HK-2 (cell line): ENCODE measurements around the gene P2RY13.
A peak's percentile ranks its signal among the peaks of the same experiment; 100 is the strongest.

Experiments used
- DNase-seq: peaks from one replicate; pipeline ENCODE4 v3.0.0-alpha.2; 2018; ENCODE audit not compliant: unreplicated experiment

The P2RY13 gene

DNA sequence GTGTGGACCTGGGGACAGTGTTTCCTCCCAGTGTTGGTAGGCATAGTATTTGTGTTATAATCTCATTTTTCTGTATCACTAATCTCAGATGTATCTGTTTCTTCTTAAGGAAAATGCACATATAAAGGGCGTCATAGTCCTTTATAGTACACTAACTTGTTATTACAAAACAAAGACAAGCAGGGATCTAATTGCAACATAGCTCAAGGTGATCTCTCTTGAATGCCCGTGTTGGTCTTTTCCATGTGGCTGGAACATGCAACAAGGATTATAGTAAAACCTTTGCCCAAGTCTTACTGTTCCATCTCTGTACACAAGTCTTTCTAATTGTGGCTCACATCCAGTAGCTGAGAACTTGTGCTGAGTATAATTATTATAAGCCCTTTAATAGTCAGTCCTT lies 9.2 kb downstream of the P2RY13 start:
- DNase-seq = no peak

DNA sequence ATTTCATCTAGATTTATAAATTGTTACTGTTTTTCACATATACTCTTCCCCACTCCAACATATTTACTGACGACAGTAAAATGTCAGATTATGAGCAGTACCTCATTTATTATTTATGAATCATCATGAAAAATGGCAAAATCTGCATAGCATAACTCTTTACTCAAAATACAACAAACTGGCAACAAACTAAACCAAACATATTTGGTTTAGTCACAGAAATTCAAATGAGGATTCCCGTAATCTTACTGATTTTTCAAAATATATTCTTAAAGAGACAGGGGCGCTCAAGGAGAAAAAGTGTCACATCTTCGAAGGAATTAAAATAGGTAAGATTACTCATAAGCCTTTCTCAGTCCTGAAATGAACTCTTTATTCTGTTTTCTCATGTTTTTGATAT lies 9.7 kb downstream of the P2RY13 start:
- no peak for DNase-seq

GRCh38 chr3:151318991-151319390 lies 10.4 kb downstream of the P2RY13 start:
- DNase-seq = no peak

DNA sequence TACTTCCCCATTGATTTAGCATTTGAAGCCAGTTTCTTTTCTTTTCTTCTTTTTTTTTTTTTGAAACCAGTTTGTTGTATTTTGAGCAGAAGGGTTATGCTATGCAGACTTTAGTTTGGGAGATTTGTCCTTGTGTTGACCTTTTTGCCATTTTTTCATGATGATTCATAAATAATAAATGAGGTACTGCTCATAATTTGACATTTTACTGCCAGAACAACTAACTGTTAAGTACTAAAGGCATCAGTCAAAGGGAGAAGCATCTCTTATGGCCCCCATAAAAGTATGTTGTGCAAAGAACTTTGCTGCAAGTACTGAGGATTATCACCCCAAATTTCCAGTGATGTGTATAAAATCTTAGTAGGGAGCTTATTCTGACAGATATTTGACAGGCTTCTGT lies 11.0 kb downstream of the P2RY13 start:
- DNase-seq = no peak

- DNase-seq = peak; percentile 26
Observed at GRCh38 chr3:151316267-151316991, 12.9 kb downstream of the P2RY13 start, which contains the start of gene GPR87. GPR87 (minus strand) TSS chr3:151316820; CDS start chr3:151300100, 16,720 bp downstream.

GRCh38 chr3:151315846-151316245 lies 13.5 kb downstream of the P2RY13 start:
- no peak for DNase-seq

DNA sequence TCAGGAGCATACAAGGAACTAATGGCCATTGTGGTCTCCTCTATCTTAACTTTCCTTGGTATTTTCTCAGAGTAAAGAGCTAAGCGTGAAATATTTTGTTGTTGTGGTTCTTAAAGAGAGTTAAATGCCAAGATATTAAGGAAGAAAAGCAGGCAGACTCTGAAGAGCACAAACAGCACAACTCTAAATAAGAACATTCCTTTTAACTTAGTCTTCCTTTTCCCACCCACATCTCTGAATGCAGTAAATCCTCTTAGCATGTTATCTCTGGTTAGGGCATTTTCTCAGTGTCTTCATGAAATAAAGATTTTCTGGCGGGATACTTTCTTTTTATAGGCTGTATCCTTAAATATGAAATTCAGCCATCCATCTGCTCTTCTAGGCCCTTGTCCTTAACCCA lies 14.2 kb downstream of the P2RY13 start:
- no peak for DNase-seq

DNA sequence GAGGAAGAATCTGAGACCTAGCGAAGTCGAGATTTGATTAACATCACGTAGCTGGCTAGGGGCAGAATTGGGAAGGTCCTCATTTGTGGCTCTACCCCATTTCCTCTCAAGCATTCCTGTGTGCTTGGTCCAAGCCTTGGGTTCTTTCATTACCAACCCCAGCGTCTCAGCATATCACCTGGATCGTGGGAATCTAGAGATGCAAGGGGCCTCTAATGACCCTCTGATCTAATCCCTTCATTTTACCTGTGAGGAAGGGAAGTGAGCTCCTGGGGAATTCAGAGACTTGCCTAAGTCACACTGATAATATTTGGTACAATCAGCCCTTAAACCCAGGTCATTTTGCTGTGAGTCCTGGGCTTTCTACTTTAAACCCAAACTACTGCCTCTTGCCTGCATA lies 14.8 kb downstream of the P2RY13 start:
- DNase-seq = no peak

GRCh38 chr3:151314137-151314536 lies 15.2 kb downstream of the P2RY13 start:
- DNase-seq = no peak

- no peak for DNase-seq
Observed at GRCh38 chr3:151312972-151313371, 16.4 kb downstream of the P2RY13 start.

DNA sequence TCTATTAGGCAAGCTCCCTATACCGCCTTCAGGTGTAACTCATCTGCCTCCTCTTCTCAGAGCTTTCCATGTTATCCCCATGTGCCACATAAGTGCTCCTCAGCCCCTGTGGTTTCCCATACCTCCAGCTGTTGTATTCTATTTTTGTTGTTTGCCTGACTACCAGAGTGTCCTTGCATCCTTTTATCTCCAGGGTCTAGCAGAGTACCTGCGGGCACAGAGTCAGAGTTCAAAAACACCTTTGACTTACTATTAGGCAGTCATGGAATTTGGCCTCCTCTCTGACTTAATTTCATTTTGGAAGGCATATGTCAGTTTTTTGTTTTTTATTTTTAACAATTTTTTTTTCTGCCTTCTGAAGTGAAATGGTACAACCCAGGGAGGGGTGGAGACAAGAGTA lies 19.8 kb downstream of the P2RY13 start:
- DNase-seq = no peak

GRCh38 chr3:151307583-151308488 lies 21.5 kb downstream of the P2RY13 start:
- no peak for DNase-seq

DNA sequence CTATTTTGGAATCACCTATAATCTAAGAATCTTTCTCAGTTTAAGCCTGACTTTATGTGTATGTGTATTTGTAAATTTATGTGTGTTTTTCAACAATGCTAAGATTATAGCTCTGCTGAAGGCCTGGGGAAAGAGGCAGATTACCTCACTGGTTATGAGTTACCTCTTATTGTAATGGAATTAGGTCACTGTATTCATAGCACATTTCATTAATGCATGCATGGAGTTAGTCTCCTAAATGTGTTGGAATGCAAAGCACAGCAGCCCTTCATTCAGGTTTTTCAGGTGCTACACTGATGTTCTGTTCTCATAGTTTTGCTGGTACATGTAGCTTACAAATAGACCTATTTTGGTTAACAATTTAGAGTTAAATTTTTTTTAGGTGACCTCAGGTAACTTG lies 22.2 kb downstream of the P2RY13 start:
- no peak for DNase-seq

DNA sequence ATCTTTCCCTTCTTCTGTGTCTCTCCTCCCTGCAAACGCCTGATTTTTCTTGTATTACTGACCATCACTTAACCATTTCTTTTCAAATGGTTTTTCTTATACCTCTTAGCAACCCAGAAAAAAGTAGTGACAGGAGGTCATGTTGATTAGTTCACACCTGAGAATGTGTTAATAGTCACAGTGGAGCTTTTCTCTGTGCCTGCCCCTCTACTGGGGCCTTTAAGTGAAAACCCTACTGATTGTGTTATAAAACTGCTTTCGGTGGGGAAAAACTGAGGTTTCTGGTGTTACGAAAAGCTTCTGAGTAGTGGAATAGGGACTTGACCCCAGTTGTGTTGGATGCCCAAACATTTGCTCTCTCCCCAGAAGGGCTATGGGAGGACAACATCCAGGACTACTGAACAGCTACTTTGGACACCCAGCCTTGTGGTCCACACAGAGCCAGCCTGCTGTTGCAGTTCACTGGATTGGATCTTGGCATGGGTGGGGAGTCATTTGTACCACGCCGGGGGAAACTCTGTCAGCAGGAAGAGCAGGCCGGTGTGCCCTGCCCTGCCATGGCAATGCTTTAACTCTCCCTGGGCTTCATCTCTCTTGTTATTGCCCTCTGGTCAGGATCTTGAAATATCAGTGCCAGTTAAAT lies 23.1 kb downstream of the P2RY13 start:
- DNase-seq = no peak

DNA sequence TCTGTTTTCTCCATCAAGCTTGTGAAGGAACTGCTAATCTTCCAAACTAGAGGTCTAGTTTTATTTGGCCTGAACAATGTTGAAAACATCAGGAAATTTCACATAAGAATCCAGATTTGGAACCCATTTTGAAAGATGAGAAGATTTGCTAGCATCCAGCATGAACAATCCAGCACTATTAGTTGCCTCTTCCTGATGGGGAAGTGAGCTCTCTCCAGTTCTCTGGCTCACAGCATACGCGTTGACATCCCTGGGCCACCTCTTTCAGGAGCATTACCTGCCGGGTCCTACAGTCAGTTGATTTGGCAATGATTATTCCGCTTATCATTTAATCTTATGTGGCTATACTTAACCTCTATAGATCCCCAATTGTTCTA lies 23.6 kb downstream of the P2RY13 start:
- DNase-seq = no peak

DNA sequence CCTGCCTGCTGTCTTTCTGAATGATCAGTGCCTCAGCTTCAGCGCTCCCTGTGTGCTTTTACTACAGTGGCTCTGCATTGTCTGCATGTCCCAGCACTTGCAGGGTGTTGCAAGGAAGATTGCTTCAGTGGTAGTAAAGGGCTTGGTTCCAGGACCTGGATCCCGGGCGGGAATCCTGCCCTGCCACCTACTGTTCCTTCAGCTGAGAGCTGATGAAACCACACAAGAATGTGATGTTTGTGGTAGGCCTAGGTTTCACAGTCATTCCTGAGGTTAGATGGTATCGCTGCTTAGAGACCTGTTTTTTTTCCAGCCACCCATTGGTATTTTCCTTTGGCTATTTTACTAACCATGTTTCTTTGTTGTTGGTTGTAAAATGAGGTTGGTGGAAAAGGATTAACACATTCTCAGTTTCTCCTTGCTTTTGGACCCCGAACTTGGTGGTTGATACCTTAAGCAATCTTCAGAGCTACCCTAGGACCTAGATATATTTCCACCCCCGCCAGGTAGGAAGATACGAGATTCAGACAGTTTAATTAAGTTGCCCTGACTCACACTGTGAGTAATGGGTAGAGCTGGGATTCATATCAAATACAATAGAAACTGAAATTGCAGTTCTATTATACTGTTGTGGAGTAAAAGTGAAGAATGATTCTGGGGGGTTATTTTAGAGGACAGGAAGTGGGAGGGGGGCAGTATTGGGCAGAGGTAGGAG lies 24.1 kb downstream of the P2RY13 start:
- DNase-seq = peak; percentile 88

DNA sequence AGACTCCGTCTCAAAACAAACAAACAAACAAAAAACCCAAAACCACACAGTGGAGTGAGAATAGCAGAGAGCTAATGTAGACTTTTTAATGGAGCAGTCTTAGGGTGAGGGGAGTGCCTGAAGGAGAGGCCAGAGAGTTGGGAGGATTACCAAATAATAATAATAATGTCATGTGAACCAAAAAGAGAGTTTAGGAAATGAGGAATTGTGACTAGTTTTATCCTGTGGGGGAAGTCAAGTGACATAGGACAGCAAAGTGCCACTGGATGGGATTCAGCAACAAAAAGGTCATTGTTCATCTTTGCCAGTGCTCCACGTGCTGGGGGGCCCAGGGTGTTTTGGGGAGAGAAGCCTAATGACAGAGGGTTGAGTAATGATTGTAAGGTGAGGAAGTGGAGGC lies 25.6 kb downstream of the P2RY13 start:
- no peak for DNase-seq

DNA sequence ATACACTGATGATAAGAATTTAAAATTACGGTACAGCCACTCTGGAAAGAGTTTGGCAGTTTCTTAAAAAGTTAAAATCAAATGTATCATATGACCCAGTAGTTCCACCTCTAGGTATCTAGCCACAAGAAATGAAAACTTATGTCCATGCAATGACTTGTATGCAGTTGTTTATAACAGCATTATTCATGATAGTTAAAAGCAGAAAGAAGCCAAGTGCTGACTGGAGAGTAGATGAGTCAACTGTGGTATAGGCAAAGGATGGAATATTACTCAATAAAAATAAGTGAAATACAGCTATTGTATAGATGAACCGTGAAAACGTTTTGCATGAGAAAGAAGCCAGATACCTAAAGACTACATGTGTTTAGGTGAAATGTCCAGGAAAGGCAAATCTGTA lies 27.6 kb downstream of the P2RY13 start:
- no peak for DNase-seq

DNA sequence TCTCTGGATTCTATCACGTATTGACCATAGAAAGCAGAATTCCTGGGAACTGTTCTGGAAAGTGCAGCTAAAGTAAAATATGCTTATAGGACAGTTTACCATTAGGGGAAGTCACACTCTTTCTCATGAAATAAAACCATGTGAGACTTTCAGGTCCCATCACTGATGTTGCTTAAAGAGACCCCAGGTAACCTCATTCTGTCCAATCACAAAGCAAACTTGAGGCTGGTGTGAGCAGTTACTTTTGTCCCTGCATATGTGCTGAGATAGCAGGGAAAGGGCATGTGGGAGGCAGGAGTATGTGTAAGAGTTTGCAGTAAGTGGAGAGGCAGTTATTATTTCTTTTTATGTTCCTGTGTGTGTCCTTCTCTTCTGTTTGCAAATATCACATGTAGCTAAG lies 28.8 kb downstream of the P2RY13 start:
- DNase-seq = no peak

GRCh38 chr3:151299006-151299405 lies 30.3 kb downstream of the P2RY13 start:
- no peak for DNase-seq

GRCh38 chr3:151297429-151297828 lies 31.9 kb downstream of the P2RY13 start:
- DNase-seq = no peak

DNA sequence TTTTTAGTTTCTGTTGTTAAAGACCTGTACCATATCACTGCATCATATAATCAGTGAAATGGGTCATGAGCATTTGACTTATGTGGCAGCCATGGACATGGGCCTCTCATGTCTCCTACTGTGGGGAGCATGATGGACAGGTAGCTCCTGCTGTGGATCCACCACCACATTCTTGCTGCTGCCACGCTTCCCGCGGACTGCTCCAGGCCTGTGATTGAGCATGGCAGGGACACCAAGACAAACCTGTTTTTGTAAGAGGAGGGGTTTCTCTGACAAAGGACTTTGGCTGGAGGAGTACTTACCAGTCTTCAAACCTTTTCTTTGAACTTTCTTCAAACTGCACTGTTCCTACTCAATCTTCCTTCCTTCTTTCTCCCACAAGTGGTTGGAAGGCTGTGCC lies 33.1 kb downstream of the P2RY13 start:
- no peak for DNase-seq
